ENCODE data around the gene MRPL1.

MRPL1 gene

GRCh38 chr4:77821775-77822174 lies 40.9 kb upstream of the MRPL1 start:
- Histone ChIP-seq H2AFZ (ENCODE audit: low read length, unreplicated experiment) (no peak overlapping the region), H3K27me3 (ENCODE audit: insufficient read depth, low read length) (no peaks in the 10 kb centered on the region), H3K79me2 (ENCODE audit: control insufficient read depth, insufficient read depth, low read length, unreplicated experiment) (peaks cover 18% of the 10 kb centered on the region), H3K4me3 (ENCODE audit: low read depth, low read length) (no peak overlapping the region; the same call in 1 of the 2 replicates), H3K4me1 (ENCODE audit: control insufficient read depth, insufficient read depth, low read length, unreplicated experiment) (peaks cover 14% of the 10 kb centered on the region), H3K36me3 (ENCODE audit: insufficient read depth, low read length) (no peaks in the 10 kb centered on the region), H3K27ac (ENCODE audit: low read depth, low read length) (no peak overlapping the region)

- no peaks in the 10 kb centered on the region for H3K36me3 ChIP-seq (ENCODE audit: insufficient read depth, low read length)
- peaks cover 17% of the 10 kb centered on the region for H3K27me3 ChIP-seq (ENCODE audit: insufficient read depth, low read length)
- H3K4me1 ChIP-seq (ENCODE audit: control insufficient read depth, insufficient read depth, low read length, unreplicated experiment) = peaks cover 8% of the 10 kb centered on the region
- no peak overlapping the region for H3K4me3 ChIP-seq (ENCODE audit: low read depth, low read length)
- no peaks in the 10 kb centered on the region for H3K79me2 ChIP-seq (ENCODE audit: control insufficient read depth, insufficient read depth, low read length, unreplicated experiment)
- H2AFZ ChIP-seq (ENCODE audit: low read length, unreplicated experiment) = no peak overlapping the region
- no peak overlapping the region for H3K27ac ChIP-seq (ENCODE audit: low read depth, low read length)
These were observed 36.4 kb upstream of the MRPL1 start for GRCh38 chr4:77826275-77826674.

DNA sequence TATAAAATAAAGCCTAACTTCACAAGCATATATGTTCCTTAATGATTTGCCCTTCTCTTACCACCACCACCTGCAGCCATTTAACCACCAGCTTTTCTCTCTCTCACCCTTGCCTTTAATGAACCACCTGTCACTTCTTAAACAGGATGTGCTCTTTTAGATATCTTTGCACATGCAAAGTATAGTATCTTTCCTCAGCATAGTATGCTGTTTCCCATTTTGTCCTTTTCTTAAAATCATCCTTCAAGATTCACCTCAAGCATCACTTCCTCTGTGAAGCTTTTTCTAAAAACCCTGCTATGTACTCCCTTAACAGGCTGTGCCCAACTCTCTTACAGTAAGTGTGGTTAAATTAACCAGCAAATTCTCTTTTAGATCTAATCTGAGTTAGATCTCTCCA lies 35.3 kb upstream of the MRPL1 start:
- Histone ChIP-seq H3K27ac (ENCODE audit: low read depth, low read length) (no peak overlapping the region), H3K27me3 (ENCODE audit: insufficient read depth, low read length) (peaks cover 17% of the 10 kb centered on the region), H3K4me3 (ENCODE audit: low read depth, low read length) (no peak overlapping the region), H2AFZ (ENCODE audit: low read length, unreplicated experiment) (no peak overlapping the region), H3K79me2 (ENCODE audit: control insufficient read depth, insufficient read depth, low read length, unreplicated experiment) (no peaks in the 10 kb centered on the region), H3K36me3 (ENCODE audit: insufficient read depth, low read length) (no peaks in the 10 kb centered on the region), H3K4me1 (ENCODE audit: control insufficient read depth, insufficient read depth, low read length, unreplicated experiment) (no peaks in the 10 kb centered on the region)

DNA sequence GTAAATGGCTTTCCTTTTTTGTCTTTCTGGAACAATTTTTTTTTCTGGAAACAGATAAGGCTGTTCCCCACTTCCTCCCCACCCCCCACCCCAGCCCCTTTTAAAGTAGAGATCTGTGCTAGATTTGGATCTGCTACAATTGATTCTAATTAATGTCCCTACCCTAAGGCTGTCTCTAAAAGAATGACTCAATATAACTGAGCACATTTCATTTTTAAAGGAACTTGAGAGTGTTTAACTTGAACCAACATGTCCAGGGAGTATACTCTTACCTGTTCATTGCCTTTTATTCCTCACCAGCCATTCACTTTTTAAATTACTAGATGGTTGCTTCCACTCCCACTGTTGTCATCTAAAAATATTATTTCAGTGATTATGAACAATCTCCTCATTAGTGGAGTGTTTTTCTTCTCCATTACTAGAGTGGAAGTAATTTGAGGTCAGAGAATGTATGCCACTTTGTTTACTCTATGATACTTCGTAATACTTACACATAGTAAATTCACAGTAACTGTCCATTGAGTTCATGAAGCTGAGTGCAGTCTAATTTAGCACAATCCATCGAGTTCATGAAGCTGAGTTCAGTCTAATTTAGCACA lies 29.4 kb upstream of the MRPL1 start:
- H3K4me1 ChIP-seq (ENCODE audit: control insufficient read depth, insufficient read depth, low read length, unreplicated experiment) = no peaks in the 10 kb centered on the region
- H3K27ac ChIP-seq (ENCODE audit: low read depth, low read length) = no peak overlapping the region
- no peaks in the 10 kb centered on the region for H3K36me3 ChIP-seq (ENCODE audit: insufficient read depth, low read length)
- H3K79me2 ChIP-seq (ENCODE audit: control insufficient read depth, insufficient read depth, low read length, unreplicated experiment) = no peaks in the 10 kb centered on the region
- H2AFZ ChIP-seq (ENCODE audit: low read length, unreplicated experiment) = no peak overlapping the region
- H3K27me3 ChIP-seq (ENCODE audit: insufficient read depth, low read length) = peaks cover 3% of the 10 kb centered on the region; the same call in 1 of the 2 replicates
- no peak overlapping the region for H3K4me3 ChIP-seq (ENCODE audit: low read depth, low read length)

GRCh38 chr4:77834403-77834802 lies 28.2 kb upstream of the MRPL1 start:
- Histone ChIP-seq H3K4me3 (ENCODE audit: low read depth, low read length) (no peak overlapping the region), H3K27me3 (ENCODE audit: insufficient read depth, low read length) (no peaks in the 10 kb centered on the region), H3K36me3 (ENCODE audit: insufficient read depth, low read length) (no peaks in the 10 kb centered on the region), H3K79me2 (ENCODE audit: control insufficient read depth, insufficient read depth, low read length, unreplicated experiment) (no peaks in the 10 kb centered on the region), H3K27ac (ENCODE audit: low read depth, low read length) (no peak overlapping the region), H2AFZ (ENCODE audit: low read length, unreplicated experiment) (no peak overlapping the region), H3K4me1 (ENCODE audit: control insufficient read depth, insufficient read depth, low read length, unreplicated experiment) (no peaks in the 10 kb centered on the region)

DNA sequence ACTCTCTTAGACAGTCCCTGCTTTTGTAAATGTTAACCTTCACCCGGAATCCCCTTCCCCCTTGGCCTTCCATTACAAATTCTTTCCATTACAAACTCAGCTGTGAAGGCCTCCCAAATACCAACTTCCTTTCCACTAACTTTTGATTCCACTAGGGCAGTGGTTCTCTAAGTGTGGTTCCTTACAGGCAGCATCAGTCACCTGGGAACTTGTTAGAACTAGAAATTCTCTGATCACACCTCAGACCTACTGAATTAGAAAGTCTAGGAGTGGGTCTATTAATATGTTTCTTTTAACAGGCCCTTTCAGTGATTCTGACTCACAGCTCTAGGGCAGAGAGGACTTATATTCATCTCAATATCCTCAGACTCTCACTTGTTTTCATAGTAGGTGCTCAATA lies 19.0 kb upstream of the MRPL1 start:
- no peaks in the 10 kb centered on the region for H3K36me3 ChIP-seq (ENCODE audit: insufficient read depth, low read length)
- no peaks in the 10 kb centered on the region for H3K79me2 ChIP-seq (ENCODE audit: control insufficient read depth, insufficient read depth, low read length, unreplicated experiment)
- no peaks in the 10 kb centered on the region for H3K27me3 ChIP-seq (ENCODE audit: insufficient read depth, low read length)
- no peak overlapping the region for H3K4me3 ChIP-seq (ENCODE audit: low read depth, low read length)
- H3K4me1 ChIP-seq (ENCODE audit: control insufficient read depth, insufficient read depth, low read length, unreplicated experiment) = no peaks in the 10 kb centered on the region
- H3K27ac ChIP-seq (ENCODE audit: low read depth, low read length) = no peak overlapping the region
- no peak overlapping the region for H2AFZ ChIP-seq (ENCODE audit: low read length, unreplicated experiment)

DNA sequence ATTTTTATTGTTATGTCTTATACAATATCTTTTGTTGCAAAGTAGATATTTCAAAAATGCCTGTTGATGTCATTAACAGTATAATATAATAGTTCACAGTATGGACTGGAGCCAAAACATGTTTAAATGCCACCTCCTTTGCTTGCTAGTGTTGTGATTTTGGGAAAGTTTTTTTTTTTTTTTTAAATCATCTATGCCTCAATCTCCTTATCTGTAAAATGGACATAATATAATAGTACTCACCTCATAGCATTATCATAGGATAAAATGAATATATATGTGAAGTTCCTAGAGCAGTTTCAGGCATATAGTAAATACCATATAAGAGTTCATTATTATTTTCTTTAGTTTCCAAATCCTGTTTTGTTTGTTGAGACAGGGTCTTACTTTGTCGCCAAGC lies 18.3 kb upstream of the MRPL1 start:
- no peak overlapping the region for H2AFZ ChIP-seq (ENCODE audit: low read length, unreplicated experiment)
- H3K27me3 ChIP-seq (ENCODE audit: insufficient read depth, low read length) = no peaks in the 10 kb centered on the region
- H3K79me2 ChIP-seq (ENCODE audit: control insufficient read depth, insufficient read depth, low read length, unreplicated experiment) = no peaks in the 10 kb centered on the region
- H3K4me1 ChIP-seq (ENCODE audit: control insufficient read depth, insufficient read depth, low read length, unreplicated experiment) = no peaks in the 10 kb centered on the region
- no peak overlapping the region for H3K27ac ChIP-seq (ENCODE audit: low read depth, low read length)
- no peak overlapping the region for H3K4me3 ChIP-seq (ENCODE audit: low read depth, low read length)
- H3K36me3 ChIP-seq (ENCODE audit: insufficient read depth, low read length) = no peaks in the 10 kb centered on the region

DNA sequence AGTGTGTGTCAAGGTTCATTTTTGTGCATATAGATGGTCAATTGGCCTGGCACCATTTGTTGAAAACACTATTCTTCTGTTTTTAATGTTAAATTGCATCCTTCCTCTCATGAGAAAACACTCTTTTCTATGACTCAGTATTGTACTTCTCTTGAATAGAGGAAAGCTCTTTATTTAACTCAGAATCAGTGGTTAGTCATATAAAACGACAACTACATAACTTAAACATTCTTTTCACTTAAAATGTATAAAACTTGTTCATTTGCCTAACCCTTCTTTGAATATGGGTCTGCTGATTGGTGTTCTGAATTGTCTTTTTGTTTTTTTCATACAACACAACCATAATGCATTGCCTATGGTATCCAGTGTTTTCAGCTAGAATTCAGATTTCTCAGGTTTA lies 17.2 kb upstream of the MRPL1 start:
- no peaks in the 10 kb centered on the region for H3K4me1 ChIP-seq (ENCODE audit: control insufficient read depth, insufficient read depth, low read length, unreplicated experiment)
- H3K27ac ChIP-seq (ENCODE audit: low read depth, low read length) = no peak overlapping the region
- H2AFZ ChIP-seq (ENCODE audit: low read length, unreplicated experiment) = no peak overlapping the region
- H3K4me3 ChIP-seq (ENCODE audit: low read depth, low read length) = no peak overlapping the region
- no peaks in the 10 kb centered on the region for H3K27me3 ChIP-seq (ENCODE audit: insufficient read depth, low read length)
- no peaks in the 10 kb centered on the region for H3K79me2 ChIP-seq (ENCODE audit: control insufficient read depth, insufficient read depth, low read length, unreplicated experiment)
- H3K36me3 ChIP-seq (ENCODE audit: insufficient read depth, low read length) = no peaks in the 10 kb centered on the region

GRCh38 chr4:77845929-77846328 lies 16.7 kb upstream of the MRPL1 start:
- Histone ChIP-seq H3K27me3 (ENCODE audit: insufficient read depth, low read length) (no peaks in the 10 kb centered on the region), H3K27ac (ENCODE audit: low read depth, low read length) (no peak overlapping the region), H3K4me3 (ENCODE audit: low read depth, low read length) (no peak overlapping the region), H3K36me3 (ENCODE audit: insufficient read depth, low read length) (no peaks in the 10 kb centered on the region), H3K79me2 (ENCODE audit: control insufficient read depth, insufficient read depth, low read length, unreplicated experiment) (no peaks in the 10 kb centered on the region), H2AFZ (ENCODE audit: low read length, unreplicated experiment) (no peak overlapping the region), H3K4me1 (ENCODE audit: control insufficient read depth, insufficient read depth, low read length, unreplicated experiment) (no peaks in the 10 kb centered on the region)

DNA sequence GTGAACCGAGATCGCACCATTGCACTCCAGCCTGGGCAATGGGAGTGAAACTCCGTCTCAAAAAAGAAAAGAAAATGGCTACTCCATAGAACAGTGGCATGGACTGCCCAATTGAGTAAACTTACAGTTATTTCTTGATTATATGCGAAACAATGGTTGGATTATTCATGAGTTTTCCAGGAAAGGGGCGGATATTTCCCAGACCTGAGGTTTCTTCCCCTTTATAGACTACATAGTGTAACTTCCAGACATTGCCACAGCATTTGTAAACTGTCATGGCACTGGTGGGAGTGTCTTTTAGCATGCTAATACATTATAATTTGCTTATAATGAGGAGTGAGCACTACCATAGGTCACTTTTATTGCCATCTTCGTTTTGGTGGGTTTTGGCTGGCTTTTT lies 14.1 kb upstream of the MRPL1 start:
- no peak overlapping the region for H3K4me3 ChIP-seq (ENCODE audit: low read depth, low read length)
- no peaks in the 10 kb centered on the region for H3K79me2 ChIP-seq (ENCODE audit: control insufficient read depth, insufficient read depth, low read length, unreplicated experiment)
- no peaks in the 10 kb centered on the region for H3K27me3 ChIP-seq (ENCODE audit: insufficient read depth, low read length)
- no peak overlapping the region for H3K27ac ChIP-seq (ENCODE audit: low read depth, low read length)
- no peaks in the 10 kb centered on the region for H3K4me1 ChIP-seq (ENCODE audit: control insufficient read depth, insufficient read depth, low read length, unreplicated experiment)
- no peak overlapping the region for H2AFZ ChIP-seq (ENCODE audit: low read length, unreplicated experiment)
- no peaks in the 10 kb centered on the region for H3K36me3 ChIP-seq (ENCODE audit: insufficient read depth, low read length)

GRCh38 chr4:77849278-77849965 lies 13.2 kb upstream of the MRPL1 start:
- H3K36me3 ChIP-seq (ENCODE audit: insufficient read depth, low read length) = no peaks in the 10 kb centered on the region
- H3K79me2 ChIP-seq (ENCODE audit: control insufficient read depth, insufficient read depth, low read length, unreplicated experiment) = no peaks in the 10 kb centered on the region
- no peaks in the 10 kb centered on the region for H3K27me3 ChIP-seq (ENCODE audit: insufficient read depth, low read length)
- no peaks in the 10 kb centered on the region for H3K4me1 ChIP-seq (ENCODE audit: control insufficient read depth, insufficient read depth, low read length, unreplicated experiment)
- no peak overlapping the region for H2AFZ ChIP-seq (ENCODE audit: low read length, unreplicated experiment)
- no peak overlapping the region for H3K4me3 ChIP-seq (ENCODE audit: low read depth, low read length)
- no peak overlapping the region for H3K27ac ChIP-seq (ENCODE audit: low read depth, low read length)
